Measurements from ENCODE around the gene BCAS3.

Gene BCAS3

DNA sequence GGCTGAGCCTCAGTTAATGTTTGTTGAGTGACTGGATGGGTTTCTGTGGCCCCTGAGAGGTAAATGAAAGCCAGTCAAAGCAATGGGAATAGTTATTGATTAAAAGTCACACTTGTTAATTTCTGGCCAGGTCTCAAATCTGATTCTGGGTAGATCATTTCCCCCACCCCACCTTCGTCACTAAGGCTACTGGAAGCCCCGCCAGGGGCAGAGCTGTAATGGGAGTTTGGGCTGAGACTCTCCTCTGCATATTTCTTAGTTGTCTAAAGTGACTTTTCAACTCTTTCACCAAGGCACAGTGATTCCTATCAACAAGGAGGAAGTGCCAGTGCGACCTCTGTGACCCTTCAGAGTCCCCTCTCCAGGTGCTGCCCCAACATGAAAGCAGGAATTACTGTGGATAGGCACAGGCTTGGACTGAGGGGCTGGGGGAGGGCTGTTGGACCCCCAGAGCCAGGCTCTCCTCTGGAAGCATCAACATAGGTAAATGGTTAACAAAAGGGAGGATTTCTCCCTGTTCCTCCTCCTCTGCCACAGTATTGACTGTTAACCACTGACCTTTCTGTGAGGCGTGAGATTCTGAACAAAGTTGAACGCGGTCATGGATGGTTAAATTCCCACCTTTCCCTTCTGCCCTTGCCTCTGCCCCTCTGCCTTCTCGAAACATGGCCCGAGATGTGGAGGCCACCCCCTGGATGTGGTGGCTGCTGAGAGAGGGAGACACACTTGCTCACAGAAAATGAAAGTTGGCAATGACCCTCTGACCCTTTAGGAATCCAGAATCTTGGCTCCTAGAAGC, 701.2 kb downstream of the BCAS3 start:
- no peak for DNase-seq
- no peak for TF ChIP-seq POLR2A (IDR thresholded peaks at IDR 0.05; ENCODE audit: low read length)
- TF ChIP-seq GATA1 (IDR thresholded peaks at IDR 0.05; ENCODE audit: low read depth, low read length): no peak

DNA sequence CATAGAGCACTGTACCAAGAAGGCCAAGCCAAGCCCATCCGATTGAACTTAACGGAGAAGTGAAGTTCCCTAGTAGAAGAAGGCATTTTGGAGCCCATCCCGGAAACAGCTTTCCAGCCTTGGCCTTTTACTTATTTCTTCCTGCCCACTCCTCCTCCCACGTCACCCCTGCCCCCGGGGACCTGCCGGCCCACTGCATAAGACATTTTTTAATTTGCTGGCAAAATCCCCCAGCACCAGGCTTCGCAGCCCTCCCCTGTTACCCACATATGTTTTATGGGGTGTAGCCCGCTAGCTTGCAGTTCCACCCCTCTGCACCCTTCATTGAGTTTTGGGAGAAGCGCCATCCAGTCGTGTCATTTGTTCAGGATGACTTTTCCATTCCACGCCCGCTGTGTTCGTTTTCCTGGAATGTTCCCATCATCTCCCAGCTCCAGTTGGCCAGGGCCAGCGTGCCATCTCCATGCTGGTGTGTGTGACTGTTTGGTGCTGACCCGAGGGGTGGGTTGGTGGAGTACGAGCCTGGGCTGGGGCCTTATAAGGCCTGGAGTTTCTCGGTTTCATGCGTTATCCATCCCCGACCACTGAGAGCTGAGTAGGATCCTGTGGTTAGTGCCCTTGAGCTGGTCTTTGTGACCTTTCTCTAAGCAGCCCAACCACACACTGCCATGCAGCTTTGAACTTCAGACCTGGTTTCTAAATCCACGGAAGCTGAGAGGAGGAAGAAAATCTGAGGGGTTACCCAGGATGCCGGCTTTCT, 702.0 kb downstream of the BCAS3 start:
- TF ChIP-seq POLR2A (IDR thresholded peaks at IDR 0.05; ENCODE audit: low read length): no peak
- no peak for TF ChIP-seq GATA1 (IDR thresholded peaks at IDR 0.05; ENCODE audit: low read depth, low read length)
- no peak for DNase-seq

GRCh38 chr17:61380217-61380835, 702.7 kb downstream of the BCAS3 start:
- TF ChIP-seq GATA1 (IDR thresholded peaks at IDR 0.05; ENCODE audit: low read depth, low read length): no peak
- no peak for TF ChIP-seq POLR2A (IDR thresholded peaks at IDR 0.05; ENCODE audit: low read length)
- DNase-seq: no peak

GRCh38 chr17:61380836-61381525, 703.3 kb downstream of the BCAS3 start:
- no peak for TF ChIP-seq GATA1 (IDR thresholded peaks at IDR 0.05; ENCODE audit: low read depth, low read length)
- no peak for TF ChIP-seq POLR2A (IDR thresholded peaks at IDR 0.05; ENCODE audit: low read length)
- DNase-seq: no peak

GRCh38 chr17:61381537-61381936, 703.9 kb downstream of the BCAS3 start:
- TF ChIP-seq POLR2A (IDR thresholded peaks at IDR 0.05; ENCODE audit: low read length) (no peak), GATA1 (IDR thresholded peaks at IDR 0.05; ENCODE audit: low read depth, low read length) (no peak)
- no peak for DNase-seq

DNA sequence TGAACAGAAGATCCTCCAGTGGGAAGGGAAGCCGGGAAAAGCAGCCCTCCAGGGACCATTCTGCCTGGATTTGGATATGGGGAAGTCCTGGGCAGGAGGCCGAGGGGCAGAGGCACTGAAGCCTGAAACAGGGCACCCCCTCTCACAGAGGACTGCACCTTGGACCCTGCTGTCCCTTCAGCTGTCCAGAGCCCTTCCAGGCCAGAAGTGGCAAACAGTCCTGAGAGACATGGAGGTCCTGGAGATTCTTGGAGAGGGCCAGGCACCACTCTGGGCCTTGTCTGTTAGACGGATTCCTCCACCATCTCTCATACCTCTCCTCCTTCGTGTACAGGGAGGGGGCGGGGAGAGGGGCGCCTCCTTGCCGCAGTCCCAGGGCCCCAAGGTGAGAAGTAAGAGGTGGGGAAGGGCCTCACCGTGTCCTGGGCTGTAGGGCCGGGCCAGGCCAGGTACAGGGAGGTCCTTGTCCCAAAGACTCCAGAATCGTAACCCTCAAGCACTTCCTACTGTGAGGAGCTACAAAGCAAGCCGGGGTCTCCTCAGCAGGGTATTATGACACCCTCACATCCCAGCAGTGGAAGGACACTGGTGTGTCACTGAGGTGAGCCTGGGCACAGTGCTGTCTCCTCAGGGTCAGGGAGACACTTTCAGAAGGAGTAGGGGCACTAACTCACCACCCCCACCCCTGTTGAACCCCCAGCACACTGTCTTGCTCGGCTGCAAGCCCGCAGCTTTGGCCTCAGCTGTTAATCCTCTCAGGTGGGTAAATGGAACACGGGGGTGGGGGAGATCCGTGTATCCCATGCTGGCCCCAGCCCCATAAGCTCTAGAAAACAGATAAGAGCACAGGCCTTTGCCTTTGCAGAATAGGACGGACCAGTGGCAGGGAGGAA, 705.4 kb downstream of the BCAS3 start:
- no peak for TF ChIP-seq POLR2A (IDR thresholded peaks at IDR 0.05; ENCODE audit: low read length)
- TF ChIP-seq GATA1 (IDR thresholded peaks at IDR 0.05; ENCODE audit: low read depth, low read length): no peak
- DNase-seq: no peak

GRCh38 chr17:61383689-61384201, 706.1 kb downstream of the BCAS3 start:
- TF ChIP-seq GATA1 (IDR thresholded peaks at IDR 0.05; ENCODE audit: low read depth, low read length) (no peak), POLR2A (IDR thresholded peaks at IDR 0.05; ENCODE audit: low read length) (no peak)

DNA sequence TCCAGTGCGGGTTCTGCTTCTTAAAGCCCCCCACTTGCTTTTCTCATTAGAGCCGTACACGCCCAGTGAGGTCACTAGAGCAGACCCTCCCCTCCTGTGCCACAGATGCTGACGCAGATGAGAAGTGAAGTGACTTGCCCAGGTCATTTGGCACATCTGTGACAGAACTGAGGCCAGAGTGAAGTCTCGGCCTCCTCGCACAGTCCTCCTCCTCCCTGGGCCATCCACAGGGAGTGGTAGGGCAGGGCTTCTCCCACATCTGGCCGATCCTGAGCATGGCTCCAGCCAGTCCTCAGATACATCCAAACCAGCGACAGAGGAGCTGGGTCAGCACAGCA, 706.7 kb downstream of the BCAS3 start:
- TF ChIP-seq GATA1 (IDR thresholded peaks at IDR 0.05; ENCODE audit: low read depth, low read length): no peak
- TF ChIP-seq POLR2A (IDR thresholded peaks at IDR 0.05; ENCODE audit: low read length): no peak

More at GRCh38 chr17:61383689-61384201, 706.1 kb downstream of the BCAS3 start:
- DNase-seq: no peak

DNA sequence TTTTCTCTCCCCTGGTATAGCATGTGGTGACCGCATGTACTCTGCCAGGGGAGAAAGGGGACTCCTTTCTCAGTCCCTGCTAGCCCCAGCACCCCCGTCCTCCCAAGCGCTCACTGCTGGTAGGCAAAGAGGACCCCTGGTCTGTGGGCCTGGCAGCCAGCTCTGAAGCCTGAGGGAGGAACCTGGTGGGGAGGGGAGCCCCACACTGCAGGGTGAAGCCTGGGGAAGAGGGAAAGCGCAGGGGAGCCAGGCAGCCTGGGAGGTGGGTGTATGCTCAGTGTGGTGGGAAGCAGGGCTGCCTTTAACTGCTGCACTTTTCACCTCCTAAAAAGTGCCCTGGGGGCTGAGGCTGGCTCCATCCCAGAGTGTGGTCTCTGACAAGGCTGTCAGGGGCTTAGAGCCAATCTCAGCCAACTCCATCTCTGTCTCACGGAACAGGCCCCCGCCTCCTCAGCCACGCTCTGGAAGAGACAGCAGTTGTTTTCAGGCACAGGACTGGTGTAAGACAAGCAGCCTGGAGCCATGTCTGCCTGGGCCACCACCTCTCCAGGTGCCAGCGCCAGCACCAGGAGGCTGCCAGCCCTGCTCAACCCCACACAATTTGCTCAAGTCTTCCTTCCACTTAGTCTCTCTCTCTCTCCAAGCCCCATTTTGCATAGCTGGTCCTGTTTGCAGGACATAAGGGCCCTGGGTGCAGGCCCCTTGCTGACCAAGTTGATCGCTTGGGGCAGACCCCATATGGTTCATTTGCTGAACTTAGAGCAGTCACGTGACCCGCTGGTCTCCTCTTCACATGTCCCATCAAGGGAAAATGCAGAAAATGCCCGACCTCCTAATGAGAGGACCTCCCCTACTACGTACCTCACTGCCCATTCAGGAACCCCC, 707.3 kb downstream of the BCAS3 start:
- no peak for DNase-seq
- TF ChIP-seq POLR2A (IDR thresholded peaks at IDR 0.05; ENCODE audit: low read length): no peak
- TF ChIP-seq GATA1 (IDR thresholded peaks at IDR 0.05; ENCODE audit: low read depth, low read length): no peak

More for the DNA sequence above, 706.7 kb downstream of the BCAS3 start:
- no peak for DNase-seq

DNA sequence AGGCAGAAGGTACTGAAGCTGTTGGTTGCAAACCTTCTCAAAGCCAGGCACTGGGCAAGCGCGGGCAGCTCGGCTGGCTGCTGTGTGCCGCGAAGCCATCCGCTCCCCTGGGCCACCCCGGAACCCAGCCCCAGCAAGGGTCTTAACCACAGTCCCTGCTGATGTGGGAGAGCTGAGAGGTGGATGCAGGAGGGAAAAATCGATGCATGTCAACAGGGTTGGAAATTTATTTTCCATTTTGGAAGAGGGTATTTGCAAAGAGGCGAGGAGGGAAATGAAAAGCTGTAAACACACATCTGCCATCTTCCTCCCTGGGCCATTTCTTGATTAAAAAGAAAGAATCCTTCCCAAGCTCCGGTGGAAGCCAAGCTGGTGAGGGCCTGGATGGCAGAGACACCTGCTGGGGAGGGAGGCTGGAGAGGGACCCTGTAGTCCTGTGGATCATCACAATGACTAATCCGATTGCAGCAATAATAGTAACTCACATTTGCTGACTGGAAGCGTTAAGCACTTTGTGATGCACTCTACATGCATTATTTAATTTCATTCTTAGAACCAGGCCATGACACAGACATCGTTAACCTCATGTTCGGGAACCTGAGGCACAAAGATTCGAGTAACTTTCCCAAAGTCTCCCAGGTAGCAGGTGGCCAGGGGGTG, 708.1 kb downstream of the BCAS3 start:
- TF ChIP-seq GATA1 (IDR thresholded peaks at IDR 0.05; ENCODE audit: low read depth, low read length) (no peak), POLR2A (IDR thresholded peaks at IDR 0.05; ENCODE audit: low read length) (no peak)
- no peak for DNase-seq

- no peak for TF ChIP-seq POLR2A (IDR thresholded peaks at IDR 0.05; ENCODE audit: low read length)
- no peak for TF ChIP-seq GATA1 (IDR thresholded peaks at IDR 0.05; ENCODE audit: low read depth, low read length)
- no peak for DNase-seq
These were observed 708.6 kb downstream of the BCAS3 start for GRCh38 chr17:61386251-61386650.

Data from erythroblast (primary cell).